GM12874 (cell line): Measurements from ENCODE around the gene B3GNT2.

Experiments
- CTCF ChIP-seq: IDR thresholded peaks from 2 replicates; pipeline ENCODE4 v1.5.1; 2011; ENCODE audit warnings: low read depth, mild to moderate bottlenecking, control low read depth, low read length, moderate library complexity; ENCODE audit not compliant: insufficient read depth

The B3GNT2 gene

DNA sequence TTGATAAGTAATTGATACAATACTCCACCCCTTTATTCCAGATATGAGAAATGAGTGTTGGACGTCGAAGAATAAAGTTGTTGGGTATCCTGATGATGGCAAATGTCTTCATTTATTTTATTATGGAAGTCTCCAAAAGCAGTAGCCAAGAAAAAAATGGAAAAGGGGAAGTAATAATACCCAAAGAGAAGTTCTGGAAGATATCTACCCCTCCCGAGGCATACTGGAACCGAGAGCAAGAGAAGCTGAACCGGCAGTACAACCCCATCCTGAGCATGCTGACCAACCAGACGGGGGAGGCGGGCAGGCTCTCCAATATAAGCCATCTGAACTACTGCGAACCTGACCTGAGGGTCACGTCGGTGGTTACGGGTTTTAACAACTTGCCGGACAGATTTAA, 26.3 kb downstream of the B3GNT2 start:
- no peak for TF ChIP-seq CTCF

GRCh38 chr2:62222674-62223073, 26.8 kb downstream of the B3GNT2 start:
- TF ChIP-seq CTCF: no peak

GRCh38 chr2:62224976-62225375, 29.1 kb downstream of the B3GNT2 start:
- no peak for TF ChIP-seq CTCF

- TF ChIP-seq CTCF: no peak
Observed at GRCh38 chr2:62227386-62228075, 31.6 kb downstream of the B3GNT2 start.

DNA sequence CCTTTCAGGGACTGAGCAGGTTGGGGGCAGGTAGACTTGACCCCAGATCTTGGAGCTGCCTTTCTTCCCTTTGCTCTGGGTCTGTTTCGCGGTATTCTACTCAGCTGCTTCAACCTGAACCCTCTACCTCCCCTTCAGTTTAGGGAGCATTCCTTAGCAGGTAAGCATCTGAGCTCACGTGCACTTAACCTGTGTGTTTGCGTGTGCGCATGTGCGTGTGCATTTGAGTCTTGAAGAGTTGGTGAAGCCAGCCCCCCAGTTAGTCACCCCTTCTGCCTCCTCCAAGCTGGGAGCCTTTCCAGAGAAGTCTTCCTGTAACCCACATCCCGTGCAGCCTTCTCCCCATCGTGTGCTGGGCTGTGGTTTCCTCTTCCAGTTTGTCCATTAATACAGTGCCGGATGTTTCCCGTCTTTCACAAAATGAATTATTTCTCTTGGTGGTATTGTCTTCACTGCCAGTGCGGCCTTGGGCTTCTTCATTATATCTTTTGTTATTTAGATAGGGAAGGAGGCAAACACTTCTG, 33.2 kb downstream of the B3GNT2 start:
- no peak for TF ChIP-seq CTCF

DNA sequence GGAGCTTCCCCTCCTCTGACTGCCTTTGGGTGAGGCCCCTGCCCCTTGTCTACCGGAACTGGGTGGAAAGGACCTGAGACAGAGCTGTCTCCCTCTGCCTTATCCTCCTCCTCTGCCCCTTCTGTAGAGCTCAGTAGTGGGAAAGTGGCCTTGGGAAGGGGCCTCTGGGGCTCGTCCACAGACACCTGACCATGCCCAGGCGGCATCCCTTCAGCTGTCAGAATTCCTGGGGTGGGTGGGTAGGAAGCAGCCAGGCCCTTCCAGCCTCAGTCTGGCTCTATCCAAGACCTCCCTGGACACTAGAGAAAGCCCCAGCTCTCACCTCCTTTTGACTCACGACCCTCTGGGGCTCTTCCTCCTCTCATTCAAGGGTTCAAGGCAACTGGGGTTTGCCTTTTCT, 35.6 kb downstream of the B3GNT2 start:
- TF ChIP-seq CTCF: no peak

DNA sequence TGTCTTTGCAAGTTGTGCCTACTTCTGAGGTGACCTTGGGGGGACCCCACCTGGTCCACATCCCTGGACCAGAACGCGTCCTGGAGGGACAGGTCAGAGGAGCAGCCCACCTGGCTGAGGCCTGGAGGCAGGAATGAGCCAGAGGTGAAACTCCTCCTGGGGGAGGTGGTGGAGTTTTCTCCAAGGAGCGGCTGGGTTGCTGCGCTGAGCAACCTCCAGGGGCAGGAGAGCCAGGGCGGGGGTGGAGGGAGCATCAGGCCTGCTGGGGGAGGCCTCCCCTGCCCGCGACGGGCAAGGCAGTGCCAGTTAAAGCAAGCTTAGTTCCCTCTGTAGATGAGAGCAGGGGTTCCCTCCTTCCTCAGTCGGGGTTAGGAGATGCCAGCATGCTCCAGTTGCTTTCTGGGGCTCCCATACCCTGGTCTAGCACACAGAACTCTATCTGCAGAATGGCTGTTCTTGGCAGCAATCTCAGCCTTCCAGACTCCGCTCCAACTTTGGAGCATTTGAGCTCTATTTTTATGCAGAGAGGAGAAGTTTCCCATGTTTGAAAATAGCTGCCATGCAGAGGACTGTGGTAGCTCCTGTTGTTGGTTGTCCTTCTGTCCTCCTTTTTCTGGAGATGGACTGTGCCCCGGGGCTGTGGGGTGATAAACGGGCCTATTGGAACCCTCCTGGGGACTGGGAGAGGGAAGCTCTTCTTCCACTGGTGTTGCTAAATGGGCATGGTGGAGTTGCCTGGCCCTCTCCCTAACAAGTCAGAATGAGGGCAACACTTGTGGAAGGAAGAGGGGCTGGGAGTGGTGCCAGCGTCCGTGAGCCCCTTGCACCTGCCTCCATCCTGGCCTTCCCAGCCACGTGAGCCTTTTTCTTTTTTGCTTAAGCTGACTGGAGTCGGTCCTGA, 39.1 kb downstream of the B3GNT2 start:
- no peak for TF ChIP-seq CTCF
